Measurements from ENCODE around the gene FOXP1.

Gene FOXP1

GRCh38 chr3:70970171-70970570, 613.4 kb downstream of the FOXP1 start:
- Histone ChIP-seq H4K20me1 (ENCODE audit: insufficient read depth, low read length) (no peaks in the 10 kb centered on the region), H3K79me2 (ENCODE audit: insufficient read depth, low read length) (no peaks in the 10 kb centered on the region), H3K9ac (ENCODE audit: low read length) (no peak overlapping the region), H3K4me3 (ENCODE audit: low read depth, low read length, poor library complexity, severe bottlenecking) (no peak overlapping the region), H3K27ac (ENCODE audit: low read depth, low read length, poor library complexity, severe bottlenecking) (no peak overlapping the region), H2AFZ (ENCODE audit: low read length) (no peak overlapping the region), H3K4me1 (ENCODE audit: insufficient read depth, low read length, severe bottlenecking) (no peaks in the 10 kb centered on the region), H3K36me3 (ENCODE audit: insufficient read depth, low read length) (peaks cover 97% of the 10 kb centered on the region), H3K9me3 (ENCODE audit: low read length) (no peaks in the 10 kb centered on the region), H3K9me2 (ENCODE audit: low read depth, low read length) (no peaks in the 10 kb centered on the region), H3K27me3 (ENCODE audit: insufficient read depth, low read length) (no peaks in the 10 kb centered on the region), H3F3A (ENCODE audit: insufficient read depth, low read length) (no peaks in the 10 kb centered on the region), H3K4me2 (ENCODE audit: low read length) (no peak overlapping the region)
- TF ChIP-seq CTCF (IDR thresholded peaks at IDR 0.05; ENCODE audit: low read length) (no peak), EZH2 (IDR thresholded peaks at IDR 0.05; ENCODE audit: borderline replicate concordance, low read length) (no peak)

DNA sequence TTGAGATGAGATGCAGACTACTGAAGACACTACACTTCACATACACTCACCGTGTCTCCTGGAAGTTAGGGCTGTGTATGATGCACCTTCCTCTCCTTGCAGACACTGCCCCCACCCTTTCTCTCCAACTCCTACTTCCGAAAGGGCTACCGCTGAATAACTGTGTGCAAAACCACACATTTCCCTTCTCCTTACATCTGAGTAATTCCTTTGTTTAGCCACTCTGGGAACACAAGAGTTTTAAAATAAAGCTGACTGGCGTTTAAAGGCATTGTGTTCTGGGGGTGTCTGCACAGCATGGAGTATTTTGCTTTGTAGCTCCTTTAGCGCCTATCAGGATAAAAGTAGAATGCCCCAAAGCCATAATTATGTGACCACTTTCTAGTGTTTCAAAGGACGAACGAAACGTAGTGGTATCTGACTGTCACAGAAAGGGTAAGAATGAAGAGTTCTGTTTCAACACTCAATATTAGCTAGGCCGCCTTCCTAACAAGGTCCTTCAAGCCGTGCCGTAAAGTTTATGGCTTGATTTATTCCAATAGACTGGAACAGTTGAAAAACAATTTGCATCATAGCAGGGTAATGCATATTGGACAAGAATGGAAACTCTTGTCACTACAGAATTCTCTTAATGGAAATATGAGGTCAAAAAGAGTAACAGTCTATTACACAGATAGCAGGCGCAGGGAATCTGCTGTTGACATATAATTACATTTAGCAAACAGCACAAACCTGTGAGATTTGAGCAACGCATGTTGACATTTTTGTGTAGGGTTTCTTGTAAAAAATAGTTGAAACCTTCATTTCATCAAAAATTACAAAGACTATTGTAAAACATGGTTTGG, 619.9 kb downstream of the FOXP1 start:
- Histone ChIP-seq H3K4me2 (ENCODE audit: low read length) (no peak overlapping the region), H4K20me1 (ENCODE audit: insufficient read depth, low read length) (no peaks in the 10 kb centered on the region), H3F3A (ENCODE audit: insufficient read depth, low read length) (no peaks in the 10 kb centered on the region), H2AFZ (ENCODE audit: low read length) (no peak overlapping the region), H3K79me2 (ENCODE audit: insufficient read depth, low read length) (no peaks in the 10 kb centered on the region), H3K4me3 (ENCODE audit: low read depth, low read length, poor library complexity, severe bottlenecking) (no peak overlapping the region), H3K27ac (ENCODE audit: low read depth, low read length, poor library complexity, severe bottlenecking) (no peak overlapping the region), H3K9me3 (ENCODE audit: low read length) (no peaks in the 10 kb centered on the region), H3K9ac (ENCODE audit: low read length) (no peak overlapping the region), H3K4me1 (ENCODE audit: insufficient read depth, low read length, severe bottlenecking) (no peaks in the 10 kb centered on the region), H3K36me3 (ENCODE audit: insufficient read depth, low read length) (peaks cover 92% of the 10 kb centered on the region), H3K9me2 (ENCODE audit: low read depth, low read length) (no peaks in the 10 kb centered on the region), H3K27me3 (ENCODE audit: insufficient read depth, low read length) (no peaks in the 10 kb centered on the region)
- no peak for TF ChIP-seq CTCF (IDR thresholded peaks at IDR 0.05; ENCODE audit: low read length)
- no peak for TF ChIP-seq EZH2 (IDR thresholded peaks at IDR 0.05; ENCODE audit: borderline replicate concordance, low read length)

- Histone ChIP-seq H3K9ac (ENCODE audit: low read length) (no peak overlapping the region), H3K36me3 (ENCODE audit: insufficient read depth, low read length) (peaks cover 80% of the 10 kb centered on the region), H3K27me3 (ENCODE audit: insufficient read depth, low read length) (no peaks in the 10 kb centered on the region), H3K79me2 (ENCODE audit: insufficient read depth, low read length) (no peaks in the 10 kb centered on the region), H3K4me2 (ENCODE audit: low read length) (no peak overlapping the region), H4K20me1 (ENCODE audit: insufficient read depth, low read length) (no peaks in the 10 kb centered on the region), H3K9me3 (ENCODE audit: low read length) (no peaks in the 10 kb centered on the region), H3K4me1 (ENCODE audit: insufficient read depth, low read length, severe bottlenecking) (no peaks in the 10 kb centered on the region), H3F3A (ENCODE audit: insufficient read depth, low read length) (0 out of 2 replicates have a peak, but pooled peaks cover 2% of the 10 kb centered on the region), H2AFZ (ENCODE audit: low read length) (no peak overlapping the region), H3K27ac (ENCODE audit: low read depth, low read length, poor library complexity, severe bottlenecking) (no peak overlapping the region), H3K9me2 (ENCODE audit: low read depth, low read length) (no peaks in the 10 kb centered on the region), H3K4me3 (ENCODE audit: low read depth, low read length, poor library complexity, severe bottlenecking) (no peak overlapping the region)
- no peak for TF ChIP-seq EZH2 (IDR thresholded peaks at IDR 0.05; ENCODE audit: borderline replicate concordance, low read length)
- no peak for TF ChIP-seq CTCF (IDR thresholded peaks at IDR 0.05; ENCODE audit: low read length)
Observed at GRCh38 chr3:70959506-70960291, 623.8 kb downstream of the FOXP1 start.
